Stimulated activated CD4-positive, alpha-beta T cell treated with anti-CD3 and anti-CD28 coated beads, Interleukin-15, amount 100 ng/mL, for 1 hour (primary cell): ENCODE measurements around the gene SH3RF2.
"Not testable (repeated sequence)": the region's sequence is repeated elsewhere in the genome, so short reads cannot be mapped to it uniquely, and the experiment has no call there.

Source experiments
- DNase-seq, 2 donors: peaks; one replicate each; pipeline ENCODE4 v3.0.0-alpha.2; 2020; ENCODE audit warnings: low read depth in 1 of 2, low spot score in 1 of 2

Gene SH3RF2

GRCh38 chr5:145936401-145937131 lies at the start of gene SH3RF2:
Gene SH3RF2 (plus strand): TSS chr5:145936578. CDS start chr5:145937929, 1,351 bp downstream.
- DNase-seq: peak in 1 of 2 donors; percentile 2

GRCh38 chr5:145887217-145887616 lies 49.2 kb upstream of the SH3RF2 start:
- DNase-seq: no peak

- no peak for DNase-seq
Measured at GRCh38 chr5:145887976-145888574, 48.3 kb upstream of the SH3RF2 start.

- DNase-seq: no peak
Measured at GRCh38 chr5:145889611-145890010, 46.8 kb upstream of the SH3RF2 start.

- not testable (repeated sequence) for DNase-seq
Measured at GRCh38 chr5:145891378-145891777, 45.0 kb upstream of the SH3RF2 start.

GRCh38 chr5:145898171-145898570 lies 38.2 kb upstream of the SH3RF2 start:
- no peak for DNase-seq

- no peak for DNase-seq
Measured at GRCh38 chr5:145902421-145902820, 34.0 kb upstream of the SH3RF2 start.

GRCh38 chr5:145903113-145903512 lies 33.3 kb upstream of the SH3RF2 start:
- DNase-seq: no peak

- DNase-seq: no peak
Measured at GRCh38 chr5:145903867-145904266, 32.5 kb upstream of the SH3RF2 start.

- DNase-seq: no peak
Measured at GRCh38 chr5:145904743-145905142, 31.6 kb upstream of the SH3RF2 start.

- DNase-seq: no peak
Measured at GRCh38 chr5:145906401-145906800, 30.0 kb upstream of the SH3RF2 start.

- DNase-seq: no peak
Measured at GRCh38 chr5:145908206-145908960, 28.0 kb upstream of the SH3RF2 start.

- DNase-seq: no peak
Measured at GRCh38 chr5:145911164-145911563, 25.2 kb upstream of the SH3RF2 start.

- DNase-seq: no peak
Measured at GRCh38 chr5:145912019-145912418, 24.4 kb upstream of the SH3RF2 start.

- no peak for DNase-seq
Measured at GRCh38 chr5:145912594-145912993, 23.8 kb upstream of the SH3RF2 start.

- no peak for DNase-seq
Measured at GRCh38 chr5:145913701-145914100, 22.7 kb upstream of the SH3RF2 start.

GRCh38 chr5:145915970-145916638 lies 20.3 kb upstream of the SH3RF2 start:
- DNase-seq: no peak

GRCh38 chr5:145917288-145917687 lies 19.1 kb upstream of the SH3RF2 start:
- no peak for DNase-seq

- DNase-seq: no peak
Measured at GRCh38 chr5:145918397-145918796, 18.0 kb upstream of the SH3RF2 start.

GRCh38 chr5:145919413-145919812 lies 17.0 kb upstream of the SH3RF2 start:
- DNase-seq: no peak

GRCh38 chr5:145920542-145921210 lies 15.7 kb upstream of the SH3RF2 start:
- DNase-seq: no peak
